PC-9 (cell line): Measurements from ENCODE around the gene TADA2B. TPM values are rescaled to one million over a fixed set of nuclear protein-coding genes. Genes with fewer than 3 reads are reported as not detected.

Source experiments
- BruUV-seq: library from RNA; stranded (reverse); fragments of 400-500 nt; replicated peaks from 2 replicates; lab custom pipeline; 2021; lab: Mats Ljungman, UMichigan
- CTCF ChIA-PET: fragments of 300-600 bp; sonication (Branson Sonifier 250); formaldehyde crosslinking; loops from one replicate; lab custom pipeline; 2022; ENCODE audit warnings: antibody characterized with exemption; lab: Charles Lee
- POLR2A ChIA-PET: fragments of 300-600 bp; sonication (Branson Sonifier 250); formaldehyde crosslinking; loops from one replicate; lab custom pipeline; 2022; ENCODE audit warnings: antibody characterized with exemption; ENCODE audit not compliant: unreplicated experiment; lab: Charles Lee
- DNase-seq, 2 experiments: peaks; one replicate each; pipeline versions ENCODE4 v3.0.0 to v3.0.0-alpha.2; 2015 to 2022; ENCODE audit warnings: mixed read lengths in 1 of 2
- H2AFZ ChIP-seq: fragments of 200-600 bp; sonication (generic); 2 replicates; pipeline ENCODE4 v1.8.1; 2017; ENCODE audit warnings: antibody characterized with exemption
- H3F3A ChIP-seq: fragments of 200-600 bp; sonication (generic); 2 replicates; pipeline ENCODE4 v1.8.1; 2017; ENCODE audit warnings: antibody characterized with exemption, mild to moderate bottlenecking, low read depth; ENCODE audit not compliant: insufficient read depth
- H3K27ac ChIP-seq: fragments of 200-600 bp; sonication (generic); 2 replicates; pipeline ENCODE4 v1.6.1; 2016; ENCODE audit warnings: mixed run types
- H3K27me3 ChIP-seq: fragments of 200-600 bp; sonication (generic); 2 replicates; pipeline ENCODE4 v1.6.1; 2016; ENCODE audit warnings: low read depth, mixed run types; ENCODE audit not compliant: insufficient read depth
- H3K36me3 ChIP-seq: fragments of 200-600 bp; sonication (generic); 2 replicates; pipeline ENCODE4 v1.6.1; 2016; ENCODE audit warnings: low read depth, mixed run types
- H3K4me1 ChIP-seq: fragments of 200-600 bp; sonication (generic); replicated peaks from 2 replicates; pipeline ENCODE4 v1.6.1; 2016; ENCODE audit warnings: mixed run types; ENCODE audit not compliant: insufficient read depth
- H3K4me2 ChIP-seq: fragments of 200-600 bp; sonication (generic); 2 replicates; pipeline ENCODE4 v1.6.1; 2017; ENCODE audit warnings: mixed run types
- H3K4me3 ChIP-seq: fragments of 200-600 bp; sonication (generic); 2 replicates; pipeline ENCODE4 v1.6.1; 2016; ENCODE audit warnings: mixed run types
- H3K79me2 ChIP-seq: fragments of 200-600 bp; sonication (generic); 2 replicates; pipeline ENCODE4 v1.6.1; 2017; ENCODE audit warnings: low read depth, mixed run types
- H3K9me2 ChIP-seq: fragments of 200-600 bp; sonication (generic); 2 replicates; pipeline ENCODE4 v1.8.1; 2017; ENCODE audit warnings: mild to moderate bottlenecking; ENCODE audit not compliant: insufficient read depth
- H3K9me3 ChIP-seq: fragments of 200-600 bp; sonication (generic); 2 replicates; pipeline ENCODE4 v1.8.1; 2016; ENCODE audit warnings: low read depth; ENCODE audit not compliant: insufficient read depth
- H4K20me1 ChIP-seq: fragments of 200-600 bp; sonication (generic); 2 replicates; pipeline ENCODE4 v1.8.1; 2017; ENCODE audit not compliant: insufficient read depth
- EZH2 ChIP-seq: fragments of 200-600 bp; sonication (generic); IDR thresholded peaks from 2 replicates; pipeline ENCODE4 v1.8.0; 2017; ENCODE audit warnings: antibody characterized with exemption, low read depth
- intact Hi-C: fragments of 100-400 bp; cut with micrococcal nuclease; formaldehyde crosslinking; loops from one replicate; pipeline ENCODE4 v1.10.0; 2022; ENCODE audit not compliant: unreplicated experiment
- total RNA-seq: library from RNA; stranded (reverse); gene quantifications from 2 replicates; pipeline ENCODE4 v1.2.3, GENCODE V29; 2021
- TF ChIP-seq, protein P1 (sequence below): fragments of 200-600 bp; sonication (generic); conservative IDR thresholded peaks from 2 replicates; pipeline ENCODE4 v1.6.1; 2017; ENCODE audit warnings: mixed run types, antibody characterized with exemption, mild to moderate bottlenecking, moderate library complexity

The TADA2B gene
- total RNA-seq, 1 experiment from 2014 or later = 9.5 TPM

DNA sequence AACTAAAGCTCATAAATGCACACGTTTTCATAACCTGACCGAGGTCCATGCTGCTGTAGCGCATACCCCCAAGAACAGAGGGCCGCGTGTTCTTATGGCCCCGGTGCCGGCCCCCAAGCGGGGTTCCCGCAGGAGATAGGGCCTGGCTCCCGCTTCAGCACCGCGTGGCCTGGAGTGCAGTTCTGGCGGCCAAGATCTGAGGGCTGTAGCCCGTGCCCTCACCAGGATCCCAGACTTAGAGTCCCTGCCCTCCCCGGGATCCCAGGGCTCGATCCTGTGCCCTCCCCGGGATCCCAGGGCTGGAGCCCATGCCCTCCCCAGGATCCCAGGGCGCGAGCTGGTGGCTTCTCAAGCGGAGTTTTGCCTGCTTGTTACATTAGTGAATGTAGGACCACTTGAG is 25.7 kb downstream of the TADA2B start:
- Histone ChIP-seq H3K4me1 (peaks cover 13% of the 10 kb centered on the region), H3F3A (no peaks in the 10 kb centered on the region; the same call in 1 of the 2 replicates), H3K27me3 (no peaks in the 10 kb centered on the region), H2AFZ (peak overlapping the region; percentile 97; the same call in 1 of the 2 replicates), H3K4me3 (peak overlapping the region; percentile 90; the same call in 1 of the 2 replicates), H3K36me3 (peaks cover 2% of the 10 kb centered on the region; the same call in 1 of the 2 replicates), H3K4me2 (peak overlapping the region; percentile 85), H3K27ac (no peak overlapping the region), H3K9me3 (no peaks in the 10 kb centered on the region), H3K9me2 (no peaks in the 10 kb centered on the region), H3K79me2 (peaks cover 34% of the 10 kb centered on the region), H4K20me1 (peaks cover 30% of the 10 kb centered on the region)
- intact Hi-C loops = loop anchor here (1.0 to 5.0 kb wide), 4 partner anchors 26 to 287 kb away; partner anchors contain the start of genes KIAA0232 and TADA2B
- no TSS peak for BruUV-seq
- ChIA-PET CTCF (interaction anchor here (0.7 to 1.9 kb wide), 5 partner anchors 10 to 196 kb away, joined by 3 to 11 read pairs (median 4); no protein-coding TSS in a partner anchor), POLR2A (interaction anchor here (0.6 to 1.0 kb wide), 2 partner anchors 125 to 380 kb away, joined by 7 read pairs; no protein-coding TSS in a partner anchor)
- TF ChIP-seq, protein P1, sequence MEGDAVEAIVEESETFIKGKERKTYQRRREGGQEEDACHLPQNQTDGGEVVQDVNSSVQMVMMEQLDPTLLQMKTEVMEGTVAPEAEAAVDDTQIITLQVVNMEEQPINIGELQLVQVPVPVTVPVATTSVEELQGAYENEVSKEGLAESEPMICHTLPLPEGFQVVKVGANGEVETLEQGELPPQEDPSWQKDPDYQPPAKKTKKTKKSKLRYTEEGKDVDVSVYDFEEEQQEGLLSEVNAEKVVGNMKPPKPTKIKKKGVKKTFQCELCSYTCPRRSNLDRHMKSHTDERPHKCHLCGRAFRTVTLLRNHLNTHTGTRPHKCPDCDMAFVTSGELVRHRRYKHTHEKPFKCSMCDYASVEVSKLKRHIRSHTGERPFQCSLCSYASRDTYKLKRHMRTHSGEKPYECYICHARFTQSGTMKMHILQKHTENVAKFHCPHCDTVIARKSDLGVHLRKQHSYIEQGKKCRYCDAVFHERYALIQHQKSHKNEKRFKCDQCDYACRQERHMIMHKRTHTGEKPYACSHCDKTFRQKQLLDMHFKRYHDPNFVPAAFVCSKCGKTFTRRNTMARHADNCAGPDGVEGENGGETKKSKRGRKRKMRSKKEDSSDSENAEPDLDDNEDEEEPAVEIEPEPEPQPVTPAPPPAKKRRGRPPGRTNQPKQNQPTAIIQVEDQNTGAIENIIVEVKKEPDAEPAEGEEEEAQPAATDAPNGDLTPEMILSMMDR = no peak
- no peak for TF ChIP-seq EZH2
- no peak for DNase-seq

DNA sequence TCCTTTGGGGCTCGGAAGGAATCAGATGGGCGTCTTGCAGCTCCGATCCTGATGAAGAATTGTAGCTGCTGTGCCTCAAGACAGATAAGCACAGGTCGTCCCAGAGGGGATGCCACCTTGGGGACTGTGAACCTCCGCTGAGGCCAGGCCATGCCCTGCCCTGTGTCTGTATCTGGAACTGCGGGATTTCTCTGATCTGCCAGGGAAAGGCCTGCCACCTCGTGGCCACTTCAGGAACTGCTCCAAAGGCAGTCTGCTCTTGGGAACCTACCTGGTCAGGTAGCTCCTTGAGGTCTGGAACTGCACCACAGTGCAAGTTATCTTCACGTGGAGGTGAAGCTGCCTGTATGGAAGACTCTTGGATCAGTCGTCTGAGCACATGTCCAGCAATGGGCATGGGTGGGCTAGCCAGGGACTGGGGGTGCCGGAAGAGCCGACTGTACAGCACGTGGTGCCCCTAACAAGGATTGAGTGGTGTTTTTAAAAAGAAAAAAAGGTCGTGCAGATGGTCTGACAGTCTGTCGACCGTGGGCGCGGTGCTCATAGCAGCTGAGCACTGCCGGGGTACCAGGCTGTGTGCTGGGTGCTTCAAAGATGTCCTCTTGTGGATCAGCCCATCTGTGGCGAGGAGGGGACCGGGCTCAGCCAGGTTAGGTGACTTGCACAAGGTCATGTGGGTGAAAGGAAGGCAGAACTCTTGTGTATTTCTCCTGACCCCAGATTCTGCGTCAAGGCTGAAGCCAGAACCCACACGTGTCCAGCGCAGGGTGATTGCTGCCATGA is 27.7 kb downstream of the TADA2B start:
- peak; percentile 78 to 90 for DNase-seq
- no peaks in the 10 kb centered on the region for H3F3A ChIP-seq
- POLR2A ChIA-PET = interaction anchor here (0.7 kb wide), 1 partner anchor 96 kb away, joined by 5 read pairs; no protein-coding TSS in a partner anchor
- H3K9me2 ChIP-seq = no peaks in the 10 kb centered on the region
- H3K79me2 ChIP-seq = peaks cover 19% of the 10 kb centered on the region
- no peaks in the 10 kb centered on the region for H3K9me3 ChIP-seq
- H3K4me3 ChIP-seq = no peak overlapping the region
- intact Hi-C loops = loop anchor here (1.0 to 2.0 kb wide), 3 partner anchors 97 to 350 kb away; partner anchors contain the start of gene TBC1D14
- H3K27me3 ChIP-seq = no peaks in the 10 kb centered on the region
- H4K20me1 ChIP-seq = peaks cover 12% of the 10 kb centered on the region
- H3K4me1 ChIP-seq = peaks cover 22% of the 10 kb centered on the region
- no peak overlapping the region for H3K4me2 ChIP-seq
- H3K27ac ChIP-seq = no peak overlapping the region
- TF ChIP-seq, protein P1 = peak; percentile 88
- no peak for TF ChIP-seq EZH2
- H3K36me3 ChIP-seq = no peaks in the 10 kb centered on the region
- no peak overlapping the region for H2AFZ ChIP-seq
- CTCF ChIA-PET = interaction anchor here (0.6 to 1.1 kb wide), 6 partner anchors 9 to 728 kb away, joined by 3 to 4 read pairs (median 3); no protein-coding TSS in a partner anchor
- no TSS peak for BruUV-seq

DNA sequence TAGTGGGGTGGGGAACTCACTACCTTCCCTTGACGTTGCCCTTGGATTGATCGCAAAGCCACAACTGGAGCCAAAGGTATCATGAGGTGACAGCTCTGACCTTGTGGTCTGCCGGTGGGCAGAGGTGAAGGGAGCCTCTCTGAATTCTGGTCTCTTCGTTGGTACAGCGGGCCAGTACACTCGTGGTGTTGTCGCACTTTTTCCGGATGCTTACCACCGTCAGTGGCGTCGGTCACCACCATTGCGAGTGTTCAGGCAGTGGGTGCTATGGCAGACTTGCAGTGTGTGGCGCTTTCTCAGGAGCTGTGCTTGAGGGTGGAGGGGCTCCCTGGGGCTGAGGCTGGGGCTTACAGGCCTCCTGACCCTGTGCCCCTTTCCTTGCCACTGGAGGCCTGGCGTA is 29.9 kb downstream of the TADA2B start:
- no TSS peak for BruUV-seq
- intact Hi-C loops = no loop called here
- CTCF ChIA-PET = no interaction called here

More for the DNA sequence above, 29.9 kb downstream of the TADA2B start:
- Histone ChIP-seq H3K4me3 (no peak overlapping the region), H3K27ac (no peak overlapping the region), H3K79me2 (no peaks in the 10 kb centered on the region), H3K9me2 (no peaks in the 10 kb centered on the region), H3K9me3 (no peaks in the 10 kb centered on the region), H3K4me2 (no peak overlapping the region), H2AFZ (no peak overlapping the region), H3K27me3 (no peaks in the 10 kb centered on the region), H4K20me1 (no peaks in the 10 kb centered on the region), H3K4me1 (peaks cover 12% of the 10 kb centered on the region; the same call in 1 of the 2 replicates), H3K36me3 (no peaks in the 10 kb centered on the region), H3F3A (no peaks in the 10 kb centered on the region)
- DNase-seq = no peak
- TF ChIP-seq, protein P1 = no peak
- no peak for TF ChIP-seq EZH2
- POLR2A ChIA-PET = interaction anchor here (0.7 kb wide), 1 partner anchor 1453 kb away, joined by 5 read pairs; no protein-coding TSS in a partner anchor
